ENCODE results near the gene PRR23A. TPM values are rescaled to one million over a fixed set of nuclear protein-coding genes. Genes with fewer than 3 reads are reported as not detected.

The PRR23A gene
- polyA plus RNA-seq, 1 experiment, result not detected

- no peak for TF ChIP-seq CTCF (IDR thresholded peaks at IDR 0.05; ENCODE audit: low read depth, low read length)
- Histone ChIP-seq H3K27me3 (ENCODE audit: control insufficient read depth, insufficient read depth, low read length) (no peaks in the 10 kb centered on the region), H3K9me3 (ENCODE audit: control insufficient read depth, insufficient read depth, low read length) (peaks cover 25% of the 10 kb centered on the region), H3K4me3 (ENCODE audit: low read depth, low read length) (no peak overlapping the region), H3K27ac (ENCODE audit: low read depth, low read length) (no peak overlapping the region)
- DNase-seq (ENCODE audit: low read depth, low spot score), result no peak
- ChIA-PET POLR2A (no interaction called here), CTCF (no interaction called here)
Observed at GRCh38 chr3:139020036-139020867, 14.2 kb upstream of the PRR23A start.

- Histone ChIP-seq H3K27ac (ENCODE audit: low read depth, low read length) (no peak overlapping the region), H3K9me3 (ENCODE audit: control insufficient read depth, insufficient read depth, low read length) (peaks cover 20% of the 10 kb centered on the region), H3K27me3 (ENCODE audit: control insufficient read depth, insufficient read depth, low read length) (no peaks in the 10 kb centered on the region), H3K4me3 (ENCODE audit: low read depth, low read length) (no peak overlapping the region)
- ChIA-PET CTCF (interaction anchor here (0.9 kb wide), 1 partner anchor 37 kb away, joined by 4 read pairs; no protein-coding TSS in a partner anchor), POLR2A (no interaction called here)
- DNase-seq (ENCODE audit: low read depth, low spot score), result no peak
- TF ChIP-seq CTCF (IDR thresholded peaks at IDR 0.05; ENCODE audit: low read depth, low read length), result no peak
Observed at GRCh38 chr3:139016430-139017048, 10.5 kb upstream of the PRR23A start.

GRCh38 chr3:139005356-139005993, 593 bp downstream of the PRR23A start:
- ChIA-PET POLR2A (no interaction called here), CTCF (no interaction called here)
- no peak overlapping the region for H3K4me3 ChIP-seq (ENCODE audit: low read depth, low read length)

GRCh38 chr3:138995706-138996105, 10.4 kb downstream of the PRR23A start:
- ChIA-PET POLR2A (no interaction called here), CTCF (no interaction called here)
- H3K27ac ChIP-seq (ENCODE audit: low read depth, low read length), result no peak overlapping the region
- no peaks in the 10 kb centered on the region for H3K27me3 ChIP-seq (ENCODE audit: control insufficient read depth, insufficient read depth, low read length)
- H3K9me3 ChIP-seq (ENCODE audit: control insufficient read depth, insufficient read depth, low read length), result no peaks in the 10 kb centered on the region
- no peak for DNase-seq (ENCODE audit: low read depth, low spot score)
- TF ChIP-seq CTCF (IDR thresholded peaks at IDR 0.05; ENCODE audit: low read depth, low read length), result no peak
- H3K4me3 ChIP-seq (ENCODE audit: low read depth, low read length), result no peak overlapping the region

More at GRCh38 chr3:139005356-139005993, 593 bp downstream of the PRR23A start:
- Histone ChIP-seq H3K27ac (ENCODE audit: low read depth, low read length) (no peak overlapping the region), H3K9me3 (ENCODE audit: control insufficient read depth, insufficient read depth, low read length) (peaks cover 15% of the 10 kb centered on the region), H3K27me3 (ENCODE audit: control insufficient read depth, insufficient read depth, low read length) (no peaks in the 10 kb centered on the region)
- DNase-seq (ENCODE audit: low read depth, low spot score), result no peak
- TF ChIP-seq CTCF (IDR thresholded peaks at IDR 0.05; ENCODE audit: low read depth, low read length), result no peak

GRCh38 chr3:138987181-138987580, 18.9 kb downstream of the PRR23A start:
- DNase-seq (ENCODE audit: low read depth, low spot score), result no peak
- Histone ChIP-seq H3K27ac (ENCODE audit: low read depth, low read length) (no peak overlapping the region), H3K4me3 (ENCODE audit: low read depth, low read length) (no peak overlapping the region), H3K9me3 (ENCODE audit: control insufficient read depth, insufficient read depth, low read length) (no peaks in the 10 kb centered on the region), H3K27me3 (ENCODE audit: control insufficient read depth, insufficient read depth, low read length) (peaks cover 6% of the 10 kb centered on the region)
- ChIA-PET POLR2A (no interaction called here), CTCF (interaction anchor here (0.7 kb wide), 1 partner anchor 313 kb away, joined by 3 read pairs; no protein-coding TSS in a partner anchor)
- TF ChIP-seq CTCF (IDR thresholded peaks at IDR 0.05; ENCODE audit: low read depth, low read length), result no peak
